ENCODE results near the gene BCL2L11.

The BCL2L11 gene

DNA sequence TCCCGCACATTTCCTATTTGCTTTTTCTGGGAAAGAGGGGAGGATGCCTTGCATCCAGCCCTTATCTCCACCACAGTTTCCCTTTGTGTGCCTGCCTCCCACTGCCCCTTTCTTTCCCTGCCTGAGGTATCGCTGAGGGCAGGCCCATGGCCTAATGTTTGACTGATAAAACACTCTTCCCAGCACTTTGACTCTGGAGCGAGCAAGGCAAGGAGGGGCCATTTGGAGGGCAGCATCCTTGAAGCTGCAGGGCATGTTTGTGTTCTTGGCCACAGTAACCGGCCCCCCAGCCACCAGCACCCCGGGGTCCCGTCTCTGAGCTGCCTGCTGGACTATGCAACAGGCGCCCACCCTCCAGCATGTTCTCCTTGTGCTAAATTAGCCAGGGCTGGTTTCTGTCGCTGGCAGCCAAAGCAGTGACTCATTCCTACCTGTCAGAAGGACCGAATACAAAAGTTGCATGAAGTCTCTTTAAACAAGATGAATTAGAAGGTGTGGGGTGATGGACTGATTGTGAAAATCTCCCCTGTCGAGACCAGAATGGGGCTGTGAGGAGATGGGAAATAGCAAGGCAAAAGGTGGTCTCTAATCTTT, 50.7 kb downstream of the BCL2L11 start:
- no peak for DNase-seq

GRCh38 chr2:111172666-111173065, 52.0 kb downstream of the BCL2L11 start:
- DNase-seq = no peak

- no peak for DNase-seq
These were observed 52.6 kb downstream of the BCL2L11 start for GRCh38 chr2:111173338-111173737.

- no peak for DNase-seq
These were observed 53.1 kb downstream of the BCL2L11 start for GRCh38 chr2:111173856-111174255.

DNA sequence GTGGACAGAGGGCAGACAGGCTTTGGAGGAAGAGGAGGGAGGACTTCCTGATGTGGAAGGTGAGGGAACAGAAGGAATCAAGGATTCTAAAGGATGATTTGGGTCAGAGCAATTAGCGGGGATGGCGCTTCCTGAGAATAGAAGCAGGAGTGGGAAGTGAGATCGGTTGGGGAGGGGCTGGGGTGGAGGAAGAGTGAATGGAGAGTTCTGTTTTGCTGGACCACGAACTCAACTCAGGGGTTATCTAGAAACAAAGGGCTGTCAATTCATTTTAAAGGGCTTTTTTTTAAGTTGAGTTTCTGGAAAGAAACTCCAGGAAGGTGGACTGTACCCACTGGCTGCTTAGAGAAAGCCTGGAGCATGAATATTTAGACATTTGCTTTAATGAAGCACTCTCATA, 54.9 kb downstream of the BCL2L11 start:
- DNase-seq = no peak

DNA sequence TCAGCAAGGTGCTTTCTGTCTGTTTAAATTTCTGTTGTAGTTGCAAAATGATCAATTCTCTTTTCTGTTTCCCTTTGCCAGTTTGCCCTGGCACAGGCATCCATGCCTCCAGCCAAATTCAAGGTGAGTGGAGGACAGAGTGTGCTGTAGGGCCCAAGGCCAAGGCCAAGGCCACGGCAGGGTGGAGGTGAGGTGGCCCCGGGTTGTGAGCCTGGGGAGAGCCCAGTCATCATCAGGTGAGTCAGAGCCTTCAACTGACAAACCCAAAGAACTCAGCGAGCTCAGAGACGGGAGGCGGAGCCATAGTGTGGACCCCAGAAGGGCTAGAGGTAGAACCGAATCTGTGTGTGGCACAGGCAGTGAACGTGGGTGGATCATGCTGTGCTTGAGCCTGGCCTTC, 55.7 kb downstream of the BCL2L11 start:
- no peak for DNase-seq

DNA sequence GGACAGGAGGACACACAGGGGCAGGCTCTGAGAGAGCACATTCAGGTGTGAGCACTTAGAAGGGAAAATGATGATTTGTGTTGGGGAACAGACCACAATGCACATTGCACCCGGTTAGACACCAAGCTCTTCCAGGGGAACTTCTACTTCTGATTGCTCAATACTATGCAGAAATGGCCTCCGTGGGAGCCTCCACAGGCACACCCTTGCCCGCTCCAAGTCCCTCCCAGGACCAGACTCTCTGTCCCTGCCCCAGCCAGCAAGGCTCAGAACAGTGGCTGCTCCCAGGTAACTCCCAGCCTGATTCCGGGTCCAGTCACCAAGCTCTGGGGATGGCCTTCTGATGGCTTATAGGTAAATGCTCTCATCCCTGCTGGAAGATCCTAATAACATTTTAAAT, 56.2 kb downstream of the BCL2L11 start:
- no peak for DNase-seq

DNA sequence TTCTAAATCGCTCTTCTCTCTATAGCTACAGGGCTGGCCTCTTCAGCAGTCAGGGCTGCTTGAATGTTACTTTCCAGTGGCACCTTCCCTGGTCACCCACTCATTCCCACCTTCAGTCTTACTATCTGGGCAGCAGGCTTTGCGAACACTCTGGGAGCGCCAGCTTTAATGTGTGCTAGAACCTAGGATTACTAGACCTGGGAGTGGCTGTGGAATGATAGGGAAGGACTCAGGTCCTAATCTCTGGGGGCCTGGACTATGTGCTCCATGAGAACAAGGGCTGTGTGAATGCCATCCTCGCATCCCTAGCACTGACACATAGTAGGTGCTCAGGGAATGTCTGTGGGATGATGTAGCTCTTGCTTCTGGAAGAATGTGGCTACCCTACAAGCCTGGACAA, 57.6 kb downstream of the BCL2L11 start:
- DNase-seq = no peak

DNA sequence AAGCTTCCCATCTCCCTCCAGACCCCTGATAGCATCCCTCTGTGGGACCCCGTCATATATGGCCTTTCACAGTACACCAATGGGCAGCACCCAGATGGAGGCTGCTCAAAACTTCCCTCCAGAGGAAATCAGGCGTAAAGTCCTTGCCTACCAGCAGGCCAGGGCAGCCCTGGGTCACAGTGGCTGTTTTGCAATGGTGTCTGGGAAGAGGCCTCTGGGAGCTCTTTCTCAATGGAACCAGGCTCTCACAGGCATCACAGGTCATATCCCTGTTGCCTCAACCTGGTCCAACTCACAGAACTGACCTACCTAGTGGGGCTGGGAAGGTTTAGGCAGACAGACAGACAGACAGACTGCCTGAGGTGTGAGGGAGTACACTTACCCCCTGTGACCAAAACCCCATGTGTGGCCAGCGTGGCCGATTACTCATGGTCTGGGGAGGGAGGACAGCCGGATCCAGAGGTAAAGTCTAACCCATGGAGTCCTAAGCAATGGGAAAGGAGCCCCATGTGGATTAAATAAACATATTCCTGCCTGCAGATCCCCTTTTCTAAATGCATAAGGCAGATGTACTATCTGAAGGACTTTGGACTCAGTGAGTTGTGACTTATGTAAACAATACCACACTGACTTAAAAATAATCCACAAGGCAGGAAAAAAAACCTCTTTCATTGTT, 58.2 kb downstream of the BCL2L11 start:
- DNase-seq = no peak

- no peak for DNase-seq
These were observed 61.4 kb downstream of the BCL2L11 start for GRCh38 chr2:111182121-111182520.

DNA sequence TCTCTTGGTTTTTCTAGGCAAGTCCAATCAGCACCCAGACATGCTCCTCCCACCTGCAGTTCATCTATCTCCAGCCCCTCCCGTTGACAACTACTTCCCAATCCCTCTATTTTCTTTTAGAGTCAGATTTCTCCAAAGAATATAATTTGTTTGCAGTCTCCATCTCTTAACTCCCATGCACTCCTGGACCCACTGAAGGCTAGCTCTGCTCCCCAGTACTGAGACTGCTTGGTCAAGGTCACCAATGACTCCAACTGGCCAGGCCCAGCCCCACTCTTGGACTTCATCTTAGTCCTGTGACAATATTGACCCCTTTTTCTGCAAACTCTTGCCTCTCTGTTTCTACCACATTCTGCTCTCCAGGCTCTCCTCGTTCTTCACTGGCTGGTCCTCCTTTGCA, 62.0 kb downstream of the BCL2L11 start:
- no peak for DNase-seq

DNA sequence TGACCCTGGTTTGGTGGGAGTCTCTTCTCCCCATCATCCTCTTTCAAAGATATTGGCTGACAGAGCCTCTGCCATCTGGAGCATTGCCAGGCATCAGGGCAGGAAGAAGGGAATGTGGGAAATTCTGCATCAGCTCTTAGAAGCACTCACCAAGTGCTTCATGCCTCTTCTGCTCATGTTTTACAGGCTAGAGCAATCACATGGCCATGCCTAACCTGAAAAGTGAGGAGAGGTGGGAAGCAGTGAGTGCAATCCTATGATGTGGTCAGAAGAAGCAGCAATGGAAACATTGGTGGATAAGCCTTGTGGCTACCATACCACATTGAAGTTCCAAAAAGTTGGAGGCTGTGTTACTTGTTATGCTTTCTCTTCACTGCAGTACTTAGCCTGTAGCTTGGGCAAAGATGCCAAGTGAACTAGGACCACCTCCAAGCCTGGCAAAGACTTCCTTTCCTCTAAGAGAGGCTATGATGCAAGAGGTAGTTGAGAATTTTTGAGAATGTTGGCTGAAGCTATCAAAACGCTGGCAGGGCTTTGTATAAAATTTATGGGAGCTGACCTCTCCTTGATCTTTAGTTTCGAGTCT, 64.1 kb downstream of the BCL2L11 start:
- no peak for DNase-seq

- DNase-seq = peak; percentile 27
These were observed 64.8 kb downstream of the BCL2L11 start for GRCh38 chr2:111185361-111186022.

GRCh38 chr2:111186121-111186715, 65.5 kb downstream of the BCL2L11 start:
- no peak for DNase-seq

DNA sequence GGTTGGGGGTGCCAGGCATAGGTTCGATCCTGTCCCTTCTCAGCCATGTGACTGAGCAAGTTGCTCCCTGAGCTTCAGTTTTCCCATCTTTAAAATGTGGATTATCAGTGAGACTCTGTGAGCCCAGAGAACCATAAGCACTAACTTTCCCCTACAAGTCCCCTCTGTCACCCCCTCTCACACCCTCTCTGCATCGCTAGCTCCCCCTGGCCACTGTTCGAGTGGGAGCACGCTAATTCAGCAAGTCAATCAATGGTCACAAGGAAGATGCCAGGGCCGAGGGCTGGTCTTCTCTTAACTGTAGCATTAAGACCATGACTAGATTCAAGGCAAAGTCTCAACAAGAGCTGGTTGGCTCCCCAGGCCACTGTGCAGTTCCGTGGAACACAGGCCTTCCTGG, 66.2 kb downstream of the BCL2L11 start:
- no peak for DNase-seq

GRCh38 chr2:111188681-111189080, 68.0 kb downstream of the BCL2L11 start:
- DNase-seq = no peak

- no peak for DNase-seq
These were observed 68.4 kb downstream of the BCL2L11 start for GRCh38 chr2:111189106-111189505.

DNA sequence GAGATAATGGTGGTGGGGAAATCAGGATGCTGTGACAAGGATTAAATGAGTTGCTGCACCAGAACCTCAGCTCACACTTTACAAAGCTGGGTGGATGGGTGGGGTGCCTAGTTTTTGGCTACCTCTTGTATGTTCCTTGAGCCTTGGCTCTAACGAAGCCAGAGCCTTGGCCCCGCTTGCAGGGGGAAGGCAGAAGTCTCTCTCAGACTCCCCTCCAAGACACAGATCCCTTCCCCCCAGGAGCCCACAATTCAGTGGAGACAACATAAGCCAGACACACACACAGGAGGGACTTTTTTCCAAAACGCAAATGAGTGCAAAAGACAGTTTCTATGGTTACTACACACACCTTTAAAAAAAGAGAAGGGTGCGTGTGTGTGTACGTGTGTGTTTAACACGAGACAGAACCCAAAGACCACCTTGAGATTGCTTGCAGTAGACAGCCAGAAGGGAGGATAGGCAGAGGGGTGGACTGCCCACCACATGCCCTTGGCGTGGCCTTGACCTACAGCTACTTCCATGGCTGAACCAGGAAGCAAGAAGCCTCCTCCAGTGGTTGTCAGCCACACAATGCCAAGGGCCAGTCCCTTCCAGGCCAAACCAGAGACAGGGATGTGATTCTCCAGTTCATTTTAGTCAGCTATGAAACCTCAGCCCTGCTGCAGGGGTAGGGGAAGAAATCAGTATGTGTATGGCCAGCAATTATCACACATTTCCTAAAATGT, 70.3 kb downstream of the BCL2L11 start:
- DNase-seq = no peak

- no peak for DNase-seq
These were observed 71.2 kb downstream of the BCL2L11 start for GRCh38 chr2:111191877-111192276.

DNA sequence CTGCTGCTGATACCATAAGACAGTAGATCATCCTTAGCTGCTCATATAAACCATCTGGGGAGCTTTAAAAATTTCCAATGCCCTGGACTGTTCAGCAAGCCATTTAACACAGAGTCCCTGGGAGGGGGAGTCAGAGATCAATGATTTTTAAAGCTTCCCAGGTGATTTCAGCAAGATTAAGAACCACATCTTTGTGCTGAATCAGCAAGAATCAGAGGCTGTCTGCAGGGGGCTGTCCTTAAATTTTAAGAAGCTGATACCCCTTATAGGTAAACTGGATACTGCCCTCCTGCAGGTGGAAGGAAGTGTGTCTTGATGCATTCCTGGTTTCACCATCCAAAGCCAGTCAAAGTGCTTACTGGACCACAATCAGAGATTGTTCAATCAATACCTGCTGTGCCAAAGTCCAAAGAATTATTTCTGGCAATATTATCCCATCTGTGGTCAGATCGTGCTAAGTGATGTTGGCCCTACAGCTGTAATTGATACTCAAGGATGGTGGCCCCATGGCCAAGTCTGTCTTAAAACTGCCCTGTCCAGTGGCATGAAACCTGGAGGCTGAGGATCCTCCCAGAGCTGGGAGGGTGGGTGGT, 72.2 kb downstream of the BCL2L11 start:
- DNase-seq = no peak

GRCh38 chr2:111194835-111195621, 74.3 kb downstream of the BCL2L11 start:
- no peak for DNase-seq

DNA sequence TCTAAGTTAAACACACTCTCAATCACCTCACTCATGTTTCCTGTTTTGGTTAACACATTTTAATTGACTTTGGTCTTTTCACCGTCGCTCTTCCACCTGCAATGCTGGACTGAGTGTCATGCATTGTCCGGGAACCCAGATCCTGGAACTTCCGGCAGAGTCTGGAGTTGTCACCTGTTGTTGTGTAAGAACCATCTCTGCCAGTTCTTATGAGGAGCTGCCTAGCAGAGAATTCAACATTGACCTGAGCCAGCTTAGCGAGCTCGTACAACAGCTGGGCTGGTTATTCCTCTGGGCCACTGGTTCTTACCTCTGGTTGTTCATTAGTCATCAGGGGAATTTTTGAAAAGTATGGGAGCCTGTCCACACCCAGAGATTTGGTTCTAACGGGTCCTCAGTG, 75.7 kb downstream of the BCL2L11 start:
- no peak for DNase-seq

Measured in NCI-H1436 treated with DMSO at 0.1 percent for 48 hours (cell line).